Measurements from ENCODE around the gene CFAP61.
"Not testable (repeated sequence)": the region's sequence is repeated elsewhere in the genome, so short reads cannot be mapped to it uniquely, and the experiment has no call there.

Gene CFAP61

DNA sequence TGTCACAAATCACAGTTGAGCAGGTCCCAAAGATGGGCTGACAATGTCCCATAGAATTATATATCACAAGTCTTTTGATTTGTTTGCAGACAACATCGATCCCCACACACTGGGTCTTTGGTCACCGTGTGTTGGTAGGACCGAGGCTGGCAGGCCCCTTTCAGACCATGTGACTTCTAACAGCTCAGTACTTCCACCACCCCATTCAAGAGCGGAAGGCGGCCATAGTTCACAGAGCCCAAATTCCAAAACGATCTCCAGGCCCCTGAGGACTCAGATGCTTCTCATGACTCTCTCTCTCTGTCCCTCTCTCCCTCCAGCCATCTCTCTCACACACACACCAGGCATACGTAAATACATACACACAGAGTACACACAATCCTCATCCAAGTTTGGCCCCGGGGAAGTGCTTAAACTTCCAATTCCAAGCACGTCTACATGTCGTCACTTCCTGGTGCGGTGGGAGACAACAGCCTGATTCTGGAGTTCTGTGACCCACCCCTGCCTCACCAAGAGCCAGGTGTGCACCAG lies 159.7 kb downstream of the CFAP61 start:
- DNase-seq = no peak

GRCh38 chr20:20212675-20213096 lies 160.4 kb downstream of the CFAP61 start:
- DNase-seq = no peak

DNA sequence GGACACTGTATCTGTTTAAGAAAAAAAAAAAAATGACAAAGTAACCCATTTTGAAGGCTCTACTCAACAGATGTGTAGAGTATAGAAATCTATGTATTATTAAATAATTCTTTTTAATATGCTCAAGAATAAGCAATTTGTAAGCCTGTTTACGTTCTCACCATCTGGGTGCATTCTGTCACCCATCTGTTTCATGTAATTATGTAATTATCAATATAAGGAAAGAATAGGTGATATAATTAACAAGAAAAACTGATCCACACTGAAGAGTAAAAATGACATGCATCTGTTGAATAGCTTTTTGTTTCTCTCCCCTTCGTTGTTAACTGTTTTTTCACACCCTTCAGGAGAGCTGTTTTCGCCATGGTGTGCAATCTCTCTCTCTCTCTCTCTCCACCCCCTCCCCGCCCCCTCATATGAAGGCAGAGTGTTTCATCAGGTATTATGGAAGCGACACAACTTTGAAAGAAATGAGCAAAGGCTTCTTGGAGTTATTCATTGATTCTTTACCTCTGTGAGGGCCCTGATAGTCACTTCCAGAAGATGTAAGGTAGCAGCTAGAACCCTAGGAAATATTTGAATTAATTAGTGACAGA lies 161.3 kb downstream of the CFAP61 start:
- no peak for DNase-seq

DNA sequence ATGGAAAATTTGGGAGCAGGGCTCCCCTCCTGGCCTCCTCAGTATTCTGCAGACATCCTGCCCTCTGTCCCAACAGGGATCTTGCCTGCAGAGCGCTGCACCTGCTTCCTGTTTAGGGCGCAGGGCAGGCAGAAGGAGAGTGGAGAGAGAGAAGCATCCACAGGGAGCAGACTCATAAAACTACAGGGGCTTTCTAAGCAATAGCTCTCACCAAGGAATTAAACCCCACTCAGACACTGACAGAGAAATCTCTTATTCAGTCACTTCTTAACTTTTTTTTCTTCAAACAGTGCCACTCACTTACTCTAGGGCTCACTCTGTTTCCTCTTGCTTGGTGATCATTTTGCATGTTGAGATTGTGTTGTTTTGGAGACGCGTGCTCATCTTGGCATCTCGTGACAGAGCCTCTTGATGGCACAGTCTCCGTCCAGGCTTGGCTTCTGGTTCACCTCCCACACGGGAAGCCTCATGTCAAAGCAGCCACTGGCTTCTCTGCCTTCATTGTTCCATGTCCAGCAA lies 162.5 kb downstream of the CFAP61 start:
- DNase-seq = no peak

GRCh38 chr20:20215976-20216727 lies 163.8 kb downstream of the CFAP61 start:
- DNase-seq = no peak

GRCh38 chr20:20216941-20217340 lies 164.6 kb downstream of the CFAP61 start:
- no peak for DNase-seq

DNA sequence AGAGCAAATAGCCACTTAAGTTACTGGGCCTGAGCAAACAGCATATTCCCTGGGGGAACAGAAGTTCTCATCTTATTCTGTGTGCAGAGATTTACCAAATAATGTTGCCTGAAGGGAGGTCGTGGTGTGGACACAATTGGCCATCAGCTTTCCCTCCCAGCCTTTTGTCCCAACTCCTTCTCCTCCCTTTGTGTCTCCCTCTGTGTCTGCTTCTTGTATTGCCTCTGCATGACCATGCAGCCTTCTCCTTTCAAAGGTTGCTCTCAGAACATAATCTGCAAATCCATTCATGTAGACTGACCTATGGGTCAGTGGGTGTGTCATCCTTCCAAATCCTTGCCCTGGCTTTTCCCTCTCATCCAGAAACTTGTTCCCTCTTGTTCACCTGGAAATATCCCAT lies 165.3 kb downstream of the CFAP61 start:
- DNase-seq = no peak

GRCh38 chr20:20218106-20218505 lies 165.8 kb downstream of the CFAP61 start:
- DNase-seq = not testable (repeated sequence)

DNA sequence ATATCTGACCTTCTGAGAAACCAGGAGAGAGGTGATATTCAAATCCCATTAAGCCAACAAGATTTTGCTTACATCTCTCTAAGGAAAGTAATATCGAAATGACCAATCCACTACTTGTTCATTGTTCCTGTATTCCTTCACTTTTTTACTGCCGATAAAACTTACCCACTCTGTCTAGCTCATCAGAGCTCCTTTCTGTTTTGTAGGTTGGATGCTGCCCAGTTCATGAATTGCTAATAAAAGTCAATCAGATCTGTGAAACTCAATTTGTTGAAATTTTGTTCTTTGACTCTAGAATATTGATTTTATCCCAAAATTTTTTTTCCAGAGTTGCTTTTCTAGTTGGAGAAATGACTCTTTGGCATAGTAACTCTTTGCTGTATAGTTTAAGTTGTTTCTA lies 166.7 kb downstream of the CFAP61 start:
- DNase-seq = no peak

DNA sequence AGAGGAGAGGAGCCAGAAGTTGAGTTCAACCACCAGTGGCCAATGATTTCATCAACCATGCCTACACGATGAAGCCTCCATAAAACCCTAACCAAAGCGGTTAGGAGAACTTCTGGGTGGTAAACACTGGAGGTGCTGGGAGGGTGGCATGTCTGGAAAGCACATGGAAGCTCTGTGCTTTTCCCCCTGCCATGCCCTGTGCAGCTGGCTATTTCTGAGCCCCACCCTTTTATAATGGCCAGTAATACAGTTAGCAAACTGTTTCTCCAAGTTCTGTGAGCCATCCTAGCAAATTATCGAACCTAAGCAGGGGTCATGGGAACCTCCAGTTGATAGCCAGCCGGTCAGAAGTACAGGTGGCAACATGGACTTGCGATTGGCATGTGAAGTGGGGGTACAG lies 167.8 kb downstream of the CFAP61 start:
- DNase-seq = no peak

DNA sequence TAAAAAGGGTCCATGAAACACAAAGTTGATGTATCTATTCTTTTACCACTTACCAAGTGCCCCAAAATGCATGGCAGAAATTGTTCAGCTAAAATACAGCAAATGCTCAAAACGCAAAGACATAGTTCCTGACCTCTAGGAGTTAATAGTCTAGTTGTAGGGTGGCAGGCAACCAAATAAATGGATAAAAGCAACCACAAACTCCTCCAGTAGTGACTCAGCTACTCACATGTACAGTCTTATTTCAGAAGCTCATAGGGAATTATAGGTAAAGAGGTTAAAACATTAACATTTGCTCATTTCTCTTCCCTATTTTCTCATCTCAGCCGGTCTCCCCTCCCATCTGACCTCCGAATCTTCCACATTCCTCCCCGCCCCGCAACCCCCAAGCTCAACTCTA lies 171.6 kb downstream of the CFAP61 start:
- no peak for DNase-seq

DNA sequence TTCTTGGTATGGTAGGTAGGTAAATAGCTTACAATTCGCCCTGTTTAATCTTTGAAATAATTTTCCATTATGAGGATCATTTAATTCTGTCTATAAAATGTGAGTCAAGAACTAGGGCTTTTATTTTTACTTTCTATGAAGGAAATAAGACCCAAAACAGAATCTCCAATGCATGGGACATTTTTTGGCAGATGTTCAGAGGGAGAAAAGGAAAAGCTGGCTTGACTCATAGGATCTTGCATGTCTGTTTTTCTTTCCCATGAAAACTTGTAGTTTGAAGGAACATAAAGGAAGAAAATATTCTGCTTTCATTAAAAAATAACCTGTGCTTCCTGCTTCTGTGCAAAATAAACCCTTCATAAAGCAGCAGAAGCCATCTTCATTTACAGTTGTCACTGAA lies 172.5 kb downstream of the CFAP61 start:
- DNase-seq = no peak

- no peak for DNase-seq
Measured at GRCh38 chr20:20225325-20226043, 173.2 kb downstream of the CFAP61 start.

GRCh38 chr20:20226554-20226953 lies 174.2 kb downstream of the CFAP61 start:
- no peak for DNase-seq

GRCh38 chr20:20227013-20227571 lies 174.8 kb downstream of the CFAP61 start:
- DNase-seq = no peak

DNA sequence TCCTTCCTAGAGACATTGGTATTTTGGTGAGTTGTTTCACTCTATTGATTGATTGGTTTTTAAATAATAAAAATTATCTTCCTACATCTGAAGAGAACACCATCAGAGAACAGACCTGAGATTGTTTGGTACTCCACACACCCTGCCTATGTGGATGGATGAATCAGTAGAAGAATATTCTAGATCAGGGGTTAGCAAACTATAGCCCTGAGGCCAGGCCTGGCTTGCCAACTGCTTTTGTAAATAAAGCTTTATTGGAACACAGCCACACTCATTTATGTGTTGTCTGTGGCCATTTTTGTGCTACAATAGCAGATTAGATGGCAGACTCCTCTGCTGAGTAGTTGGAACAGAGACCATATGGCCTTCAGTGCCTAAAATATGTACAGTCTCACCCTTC lies 176.0 kb downstream of the CFAP61 start:
- no peak for DNase-seq

DNA sequence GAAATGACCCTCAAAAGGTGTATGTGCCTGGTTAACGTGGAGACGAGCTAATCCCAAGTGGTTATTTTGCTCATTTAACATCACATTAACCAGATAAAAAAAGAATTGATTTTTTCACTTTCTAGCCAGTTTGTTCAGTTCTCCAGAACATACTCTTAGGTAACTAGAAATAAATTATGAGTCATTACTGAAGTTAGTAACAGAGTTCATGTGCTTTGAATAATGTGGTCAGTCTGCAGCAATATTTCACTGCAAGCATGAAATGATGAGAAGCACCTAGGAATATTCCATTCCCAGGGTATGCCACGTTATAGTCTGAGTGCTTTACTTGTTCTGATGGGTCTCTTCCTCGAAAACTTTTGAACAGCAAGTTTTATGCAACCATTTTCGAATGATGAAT lies 177.3 kb downstream of the CFAP61 start:
- no peak for DNase-seq

GRCh38 chr20:20230741-20231140 lies 178.4 kb downstream of the CFAP61 start:
- DNase-seq = no peak

DNA sequence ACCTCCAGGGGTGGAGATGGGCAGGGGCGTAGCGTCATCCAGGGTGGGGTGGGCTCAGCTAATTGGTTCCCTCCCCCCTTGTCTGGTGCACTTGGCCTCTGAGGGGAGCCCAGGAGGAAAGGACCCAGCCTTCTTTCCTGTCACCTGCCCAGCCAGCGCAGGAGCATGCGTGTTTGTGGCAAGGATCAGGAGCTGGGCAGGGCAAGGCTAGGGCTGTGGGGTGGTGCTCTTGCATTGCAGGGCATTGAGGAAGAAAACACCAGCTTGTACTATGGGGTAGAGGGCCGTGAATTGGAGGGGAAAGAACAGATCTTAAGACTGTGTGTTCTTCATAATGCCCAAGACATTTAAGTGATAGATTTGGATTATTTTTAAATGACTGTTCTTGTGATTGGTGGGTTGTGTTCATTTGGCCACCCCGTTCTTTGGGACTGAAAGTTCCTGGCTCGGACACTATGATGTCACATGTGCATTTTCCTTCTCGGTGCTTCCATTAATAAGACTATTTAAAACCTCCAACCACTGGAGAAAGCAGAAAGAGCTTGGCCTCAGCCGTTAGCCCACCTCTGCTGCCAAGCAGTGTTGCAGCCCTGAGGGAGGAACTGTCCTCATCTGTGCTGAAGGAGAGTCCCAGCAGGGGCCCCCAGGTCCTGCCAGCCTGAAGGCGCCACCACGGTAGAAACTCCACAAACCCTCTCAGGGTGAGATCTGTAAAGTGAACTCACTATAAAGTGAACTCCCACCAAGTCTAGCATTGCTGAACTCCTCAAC lies 179.4 kb downstream of the CFAP61 start:
- DNase-seq = no peak

DNA sequence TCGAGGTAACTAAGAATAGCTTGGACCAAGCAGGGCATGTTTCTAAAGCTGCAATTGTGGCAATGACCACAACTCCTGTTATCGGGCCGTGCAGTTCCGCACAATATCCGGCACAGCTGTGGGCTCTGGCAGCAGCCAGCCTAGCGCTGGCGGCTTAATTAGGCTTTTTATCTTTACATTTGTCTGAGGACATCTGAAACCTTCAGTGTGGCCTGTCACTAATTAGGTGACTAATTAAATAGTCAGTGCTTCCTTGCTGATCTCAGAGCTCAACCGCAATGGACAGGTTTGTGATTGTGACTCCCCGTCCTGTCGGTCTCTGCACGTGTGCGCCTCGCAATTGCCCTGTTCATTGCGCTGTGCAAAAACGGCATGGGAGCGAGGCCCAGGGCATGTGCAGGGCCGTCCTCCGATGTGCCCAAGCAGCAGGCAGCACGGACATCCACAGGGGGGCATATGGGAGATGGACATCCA lies 180.7 kb downstream of the CFAP61 start:
- no peak for DNase-seq

DNA sequence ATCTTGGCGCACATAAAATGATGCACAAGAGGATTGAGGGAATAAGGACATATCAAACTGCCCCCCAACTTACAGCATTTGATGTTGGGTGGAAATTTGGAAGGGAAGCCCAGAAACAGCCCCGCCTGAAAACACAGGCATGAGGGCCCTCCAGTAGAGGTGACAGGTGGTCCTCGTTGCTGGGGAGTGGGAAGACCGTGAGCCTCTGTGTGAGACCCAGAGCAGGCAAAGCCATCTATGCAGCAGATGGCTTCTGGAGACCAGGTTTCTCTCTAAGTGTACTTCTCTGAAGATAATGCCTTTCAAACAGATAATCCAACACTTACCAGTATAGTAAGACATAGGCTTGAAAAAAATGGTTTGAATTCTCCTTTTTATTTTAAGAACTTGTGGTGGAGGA lies 183.3 kb downstream of the CFAP61 start:
- no peak for DNase-seq
